Fibroblast of lung (primary cell): ENCODE measurements around the gene COL4A3. TPM values are rescaled to one million over a fixed set of nuclear protein-coding genes. Genes with fewer than 3 reads are reported as not detected.

Experiments
- DNase-seq, 2 donors: peaks; one replicate each; pipeline versions ENCODE4 v3.0.0 to v3.0.0-alpha.2; 2010; ENCODE audit warnings: low read depth in 2 of 2
- H2AFZ ChIP-seq: 2 replicates; pipeline ENCODE4 v1.5.1; 2012; ENCODE audit warnings: low read length, control low read depth, inconsistent platforms
- H3K27ac ChIP-seq: 2 replicates; pipeline ENCODE4 v1.5.1; 2011; ENCODE audit warnings: low read length, control low read depth; ENCODE audit not compliant: insufficient read depth
- H3K27me3 ChIP-seq: 2 replicates; pipeline ENCODE4 v1.5.1; 2011; ENCODE audit warnings: mild to moderate bottlenecking, low read length; ENCODE audit not compliant: control insufficient read depth, insufficient read depth
- H3K36me3 ChIP-seq: 2 replicates; pipeline ENCODE4 v1.5.1; 2011; ENCODE audit warnings: low read length; ENCODE audit not compliant: control insufficient read depth, insufficient read depth
- H3K4me1 ChIP-seq: 2 replicates; pipeline ENCODE4 v1.5.1; 2011; ENCODE audit warnings: low read length; ENCODE audit not compliant: control insufficient read depth, insufficient read depth; ENCODE audit errors: extremely low read depth
- H3K4me2 ChIP-seq: 2 replicates; pipeline ENCODE4 v1.5.1; 2011; ENCODE audit warnings: low read length, control low read depth; ENCODE audit not compliant: insufficient read depth; ENCODE audit errors: extremely low read depth
- H3K4me3 ChIP-seq, 4 experiments: fragments of 200-600 bp in 1 of 4; sonication (generic) in 1 of 4; replicated peaks in 1 of 4; 2 replicates each; pipeline ENCODE4 v1.5.1; 2011 to 2016; ENCODE audit warnings: low read length in 4 of 4, low read depth in 3 of 4, mild to moderate bottlenecking in 3 of 4, control low read depth in 2 of 4, inconsistent platforms in 1 of 4, mixed read lengths in 1 of 4; ENCODE audit not compliant: insufficient read depth in 1 of 4; ENCODE audit errors: control extremely low read depth in 1 of 4
- H3K79me2 ChIP-seq: 2 replicates; pipeline ENCODE4 v1.5.1; 2012; ENCODE audit warnings: mild to moderate bottlenecking, low read length, inconsistent platforms; ENCODE audit not compliant: control insufficient read depth, insufficient read depth
- H3K9ac ChIP-seq: 2 replicates; pipeline ENCODE4 v1.5.1; 2011; ENCODE audit warnings: mild to moderate bottlenecking, low read length, control low read depth; ENCODE audit not compliant: insufficient read depth
- H3K9me3 ChIP-seq: 2 replicates; pipeline ENCODE4 v1.5.1; 2012; ENCODE audit warnings: low read depth, low read length; ENCODE audit not compliant: control insufficient read depth, insufficient read depth
- H4K20me1 ChIP-seq: 2 replicates; pipeline ENCODE4 v1.5.1; 2011; ENCODE audit warnings: low read length; ENCODE audit not compliant: control insufficient read depth, insufficient read depth; ENCODE audit errors: extremely low read depth
- EZH2 ChIP-seq: IDR thresholded peaks from 2 replicates; pipeline ENCODE4 v1.5.1; 2012; ENCODE audit warnings: low read length, control low read depth, mild to moderate bottlenecking; ENCODE audit errors: missing control alignments
- polyA plus RNA-seq, 2 donors: library from polyadenylated mRNA; depleted of rRNA in 1 of 2; stranded (reverse) in 1 of 2; unstranded in 1 of 2; fragments of >200 nt; gene quantifications; 2 replicates each; pipeline ENCODE4 v1.2.1, GENCODE V29; 2011 to 2012; ENCODE audit warnings: missing spikeins in 1 of 2
- total RNA-seq: library from RNA; depleted of rRNA; stranded (reverse); fragments of >200 nt; gene quantifications from 2 replicates; pipeline ENCODE4 v1.2.1, GENCODE V29; 2014
- TF ChIP-seq, protein P1 (sequence below), 2 donors: IDR thresholded peaks in 1 of 2; conservative IDR thresholded peaks in 1 of 2; 1 replicate in 1 of 2; 2 replicates in 1 of 2; pipeline ENCODE4 v1.5.1; 2011 to 2012; ENCODE audit warnings: low read length in 2 of 2, control low read depth in 1 of 2, inconsistent platforms in 1 of 2, low read depth in 1 of 2, mild to moderate bottlenecking in 1 of 2

The COL4A3 gene
- total and polyA plus RNA-seq, 2 donors (not counting 1 experiment from before 2014, with no cell fraction given): 0.12 to 0.33 TPM

DNA sequence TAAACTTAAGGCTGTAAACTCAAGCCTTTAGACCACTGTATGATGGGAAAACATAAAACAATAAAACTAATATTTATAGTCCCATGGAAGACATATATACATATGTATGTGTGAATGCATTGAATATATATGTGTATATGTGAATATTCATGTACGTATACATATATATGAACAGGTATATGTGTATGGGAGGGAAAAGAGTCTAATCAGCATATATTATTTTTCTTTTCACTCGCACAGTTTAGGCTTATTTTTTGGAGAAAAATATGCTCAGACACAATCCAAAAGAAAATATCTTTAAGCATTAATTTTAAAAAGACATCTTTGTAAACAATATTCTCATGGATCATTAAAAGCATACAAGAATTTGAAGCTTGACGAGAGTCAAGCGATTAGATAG lies 23.1 kb upstream of the COL4A3 start:
- no peaks in the 10 kb centered on the region for H3K27me3 ChIP-seq
- H3K9ac ChIP-seq: no peak overlapping the region
- H3K4me2 ChIP-seq: no peak overlapping the region
- H2AFZ ChIP-seq: no peak overlapping the region
- H3K4me3 ChIP-seq: no peak overlapping the region
- H3K4me1 ChIP-seq: no peaks in the 10 kb centered on the region
- no peak for DNase-seq
- H3K27ac ChIP-seq: no peak overlapping the region
- H3K36me3 ChIP-seq: no peaks in the 10 kb centered on the region
- no peaks in the 10 kb centered on the region for H3K79me2 ChIP-seq
- no peaks in the 10 kb centered on the region for H3K9me3 ChIP-seq
- TF ChIP-seq EZH2: no peak
- TF ChIP-seq, protein P1, sequence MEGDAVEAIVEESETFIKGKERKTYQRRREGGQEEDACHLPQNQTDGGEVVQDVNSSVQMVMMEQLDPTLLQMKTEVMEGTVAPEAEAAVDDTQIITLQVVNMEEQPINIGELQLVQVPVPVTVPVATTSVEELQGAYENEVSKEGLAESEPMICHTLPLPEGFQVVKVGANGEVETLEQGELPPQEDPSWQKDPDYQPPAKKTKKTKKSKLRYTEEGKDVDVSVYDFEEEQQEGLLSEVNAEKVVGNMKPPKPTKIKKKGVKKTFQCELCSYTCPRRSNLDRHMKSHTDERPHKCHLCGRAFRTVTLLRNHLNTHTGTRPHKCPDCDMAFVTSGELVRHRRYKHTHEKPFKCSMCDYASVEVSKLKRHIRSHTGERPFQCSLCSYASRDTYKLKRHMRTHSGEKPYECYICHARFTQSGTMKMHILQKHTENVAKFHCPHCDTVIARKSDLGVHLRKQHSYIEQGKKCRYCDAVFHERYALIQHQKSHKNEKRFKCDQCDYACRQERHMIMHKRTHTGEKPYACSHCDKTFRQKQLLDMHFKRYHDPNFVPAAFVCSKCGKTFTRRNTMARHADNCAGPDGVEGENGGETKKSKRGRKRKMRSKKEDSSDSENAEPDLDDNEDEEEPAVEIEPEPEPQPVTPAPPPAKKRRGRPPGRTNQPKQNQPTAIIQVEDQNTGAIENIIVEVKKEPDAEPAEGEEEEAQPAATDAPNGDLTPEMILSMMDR (conservative IDR thresholded peaks at IDR 0.05 in 1 of 2, IDR thresholded peaks at IDR 0.05 in 1 of 2; ENCODE audit: low read depth in 1 of 2, low read length in 2 of 2): no peak
- no peaks in the 10 kb centered on the region for H4K20me1 ChIP-seq

DNA sequence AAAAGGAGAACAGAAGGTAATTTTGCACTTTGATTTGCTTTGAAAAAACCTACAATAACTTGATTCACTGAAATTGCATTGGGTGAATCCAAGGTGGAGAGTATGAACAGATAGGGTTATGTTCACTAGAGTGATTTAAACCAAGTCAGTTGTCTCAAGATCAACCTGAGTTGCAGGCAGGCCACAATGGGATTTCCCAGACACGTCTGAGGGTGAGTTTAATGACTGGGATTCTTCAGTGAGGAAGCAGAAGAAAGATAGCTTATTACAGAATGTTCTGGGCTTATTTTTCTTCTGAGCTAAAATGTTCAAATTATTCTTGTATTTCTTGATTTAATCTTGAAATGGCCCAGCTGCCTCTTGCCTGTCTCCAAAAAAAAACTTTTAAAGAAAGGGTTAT lies 20.5 kb upstream of the COL4A3 start:
- Histone ChIP-seq H3K4me2 (no peak overlapping the region), H3K36me3 (no peaks in the 10 kb centered on the region), H3K79me2 (no peaks in the 10 kb centered on the region), H3K9ac (no peak overlapping the region), H3K4me3 (no peak overlapping the region), H3K27ac (no peak overlapping the region), H3K9me3 (no peaks in the 10 kb centered on the region), H3K4me1 (no peaks in the 10 kb centered on the region), H4K20me1 (no peaks in the 10 kb centered on the region), H2AFZ (no peak overlapping the region), H3K27me3 (no peaks in the 10 kb centered on the region)
- TF ChIP-seq EZH2: no peak
- TF ChIP-seq, protein P1 (conservative IDR thresholded peaks at IDR 0.05 in 1 of 2, IDR thresholded peaks at IDR 0.05 in 1 of 2; ENCODE audit: low read depth in 1 of 2, low read length in 2 of 2): no peak
- DNase-seq: no peak

DNA sequence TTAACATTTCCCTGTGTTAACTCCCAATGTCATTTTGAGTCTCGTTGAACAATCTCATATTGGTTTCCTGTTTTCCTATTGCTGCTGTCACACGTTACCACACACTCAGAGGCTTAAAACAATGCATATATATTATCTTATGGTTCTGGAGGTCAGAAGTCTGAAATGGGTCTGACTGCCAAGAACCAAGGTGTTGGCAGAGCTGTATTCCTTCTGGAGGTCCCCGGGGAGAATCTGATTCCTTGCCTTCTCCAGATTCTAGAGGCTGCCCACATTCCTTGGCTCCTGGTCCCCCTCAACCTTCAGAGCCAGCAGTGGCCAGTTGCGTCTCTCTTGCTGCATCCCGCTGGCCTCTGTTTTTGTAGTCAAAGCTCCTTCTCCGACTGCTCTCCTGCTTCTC lies 18.0 kb upstream of the COL4A3 start:
- Histone ChIP-seq H3K4me1 (no peaks in the 10 kb centered on the region), H3K9ac (no peak overlapping the region), H4K20me1 (no peaks in the 10 kb centered on the region), H3K4me2 (no peak overlapping the region), H3K4me3 (no peak overlapping the region), H3K79me2 (no peaks in the 10 kb centered on the region), H3K27me3 (no peaks in the 10 kb centered on the region), H3K36me3 (no peaks in the 10 kb centered on the region), H3K9me3 (no peaks in the 10 kb centered on the region), H3K27ac (no peak overlapping the region), H2AFZ (no peak overlapping the region)
- no peak for DNase-seq
- TF ChIP-seq, protein P1 (conservative IDR thresholded peaks at IDR 0.05 in 1 of 2, IDR thresholded peaks at IDR 0.05 in 1 of 2; ENCODE audit: low read depth in 1 of 2, low read length in 2 of 2): no peak
- TF ChIP-seq EZH2: no peak
